A549 treated with DMSO at 1 μM for 4 hours (cell line): Measurements from ENCODE around the gene WDR13. TPM values are rescaled to one million over a fixed set of nuclear protein-coding genes. Genes with fewer than 3 reads are reported as not detected.

Source experiments
- total RNA-seq: library from RNA; stranded (reverse); fragments of 200-300 nt; extraction: Qiagen RNA extraction; gene quantifications from 5 replicates; pipeline ENCODE4 v1.2.3, GENCODE V29; 2022; ENCODE audit warnings: low read depth

WDR13 gene
- 60.5 to 73.7 TPM (median 65.5 TPM) in 5 replicates for total RNA-seq

DNA sequence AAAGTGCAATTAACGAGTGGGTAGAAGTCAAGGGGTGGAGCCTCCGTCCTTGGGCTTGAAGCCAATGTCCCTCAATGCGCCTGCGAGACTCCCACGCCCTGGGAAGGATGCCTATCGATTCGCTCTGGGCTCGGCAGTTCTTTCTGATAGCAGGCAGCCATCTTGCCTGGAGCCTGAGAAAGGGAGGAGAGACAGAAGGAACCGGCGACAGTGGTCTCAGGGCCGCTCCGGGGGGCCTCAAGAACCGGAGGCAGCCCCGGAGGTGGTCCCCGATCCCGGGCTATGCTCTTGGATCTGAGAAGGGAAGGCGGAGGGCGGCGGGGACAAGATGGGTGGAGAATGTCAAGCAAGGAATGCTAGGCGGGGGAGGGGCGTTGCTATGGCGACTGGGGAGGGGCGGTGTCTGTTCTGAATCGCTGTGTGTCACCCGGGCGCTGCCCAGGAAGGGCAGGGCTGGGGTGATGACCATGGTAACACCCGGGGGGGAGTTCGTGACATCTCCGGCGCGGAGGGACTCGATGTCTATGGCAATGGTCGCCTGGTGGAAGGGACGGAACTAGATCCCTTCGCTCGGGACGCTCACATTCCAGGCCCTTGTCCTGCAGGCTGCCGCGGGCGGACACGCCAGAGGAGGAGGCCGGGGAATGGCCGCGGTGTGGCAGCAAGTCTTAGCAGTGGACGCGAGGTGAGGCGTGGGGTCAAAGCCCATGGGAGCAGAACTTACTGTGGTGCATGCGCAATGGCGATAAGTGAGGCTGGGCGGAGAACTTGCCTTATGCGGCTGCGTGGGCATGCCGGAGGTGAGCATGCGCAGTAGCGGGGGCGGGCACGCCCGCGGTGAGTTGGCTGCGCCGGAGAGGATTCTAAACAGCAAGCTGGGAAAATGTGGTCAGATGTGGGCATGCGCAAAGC, at the start of gene WDR13:
WDR13 (plus strand) TSS at position 140 of the 912 bp plus-strand sequence; CDS start at position 645, 505 bp downstream.

GRCh38 chrX:48574270-48575266, 22.7 kb upstream of the WDR13 start, which contains the start of gene RBM3:
Gene RBM3 (plus strand): TSS chrX:48574484. CDS start chrX:48575181, 697 bp downstream.

Other genes with a start within 250 kb of the WDR13 start
- not detected in 5 replicates for gene SSX3, start 240.8 kb upstream of the WDR13 start, total RNA-seq
- gene SSX4, start 214.0 kb upstream of the WDR13 start, total RNA-seq: not detected in 5 replicates
- not detected in 5 replicates for gene SSX4B, start 185.5 kb upstream of the WDR13 start, total RNA-seq
- gene SLC38A5, start 127.2 kb upstream of the WDR13 start, total RNA-seq: 0.10 to 0.44 TPM (median 0.39 TPM) in 5 replicates
- 67.1 to 74.5 TPM (median 72.5 TPM) in 5 replicates for gene FTSJ1, start 121.3 kb upstream of the WDR13 start, total RNA-seq
- 15.2 to 19.4 TPM (median 17.0 TPM) in 5 replicates for gene PORCN, start 88.5 kb upstream of the WDR13 start, total RNA-seq
- 138 to 148 TPM (median 144 TPM) in 5 replicates for gene EBP, start 75.7 kb upstream of the WDR13 start, total RNA-seq
- gene TBC1D25, start 57.8 kb upstream of the WDR13 start, total RNA-seq: 10.6 to 11.8 TPM (median 10.7 TPM) in 5 replicates
- 293 to 598 TPM (median 332 TPM) in 5 replicates for gene RBM3, start 23.0 kb upstream of the WDR13 start, total RNA-seq
- 0.09 to 0.39 TPM (median 0.18 TPM) in 5 replicates for gene WAS, start 86.3 kb downstream of the WDR13 start, total RNA-seq
- gene SUV39H1, start 99.2 kb downstream of the WDR13 start, total RNA-seq: 21.1 to 23.8 TPM (median 21.9 TPM) in 5 replicates
- not detected in 5 replicates for gene GLOD5, start 164.3 kb downstream of the WDR13 start, total RNA-seq
- gene GATA1, start 189.1 kb downstream of the WDR13 start, total RNA-seq: not detected in 5 replicates
- 25.5 to 31.5 TPM (median 30.2 TPM) in 5 replicates for gene HDAC6, start 204.6 kb downstream of the WDR13 start, total RNA-seq
- 0.06 to 0.17 TPM (median 0.13 TPM) in 3 of 5 replicates, not detected in the others for gene ERAS, start 229.0 kb downstream of the WDR13 start, total RNA-seq
- 12.5 to 45.5 TPM (median 39.5 TPM) in 5 replicates for gene PCSK1N, start 238.1 kb downstream of the WDR13 start, total RNA-seq